ENCODE measurements around the gene SLC34A1. TPM values are rescaled to one million over a fixed set of nuclear protein-coding genes. Genes with fewer than 3 reads are reported as not detected.

Gene SLC34A1
- total RNA-seq, 1 donor from 2014 or later, result not detected

DNA sequence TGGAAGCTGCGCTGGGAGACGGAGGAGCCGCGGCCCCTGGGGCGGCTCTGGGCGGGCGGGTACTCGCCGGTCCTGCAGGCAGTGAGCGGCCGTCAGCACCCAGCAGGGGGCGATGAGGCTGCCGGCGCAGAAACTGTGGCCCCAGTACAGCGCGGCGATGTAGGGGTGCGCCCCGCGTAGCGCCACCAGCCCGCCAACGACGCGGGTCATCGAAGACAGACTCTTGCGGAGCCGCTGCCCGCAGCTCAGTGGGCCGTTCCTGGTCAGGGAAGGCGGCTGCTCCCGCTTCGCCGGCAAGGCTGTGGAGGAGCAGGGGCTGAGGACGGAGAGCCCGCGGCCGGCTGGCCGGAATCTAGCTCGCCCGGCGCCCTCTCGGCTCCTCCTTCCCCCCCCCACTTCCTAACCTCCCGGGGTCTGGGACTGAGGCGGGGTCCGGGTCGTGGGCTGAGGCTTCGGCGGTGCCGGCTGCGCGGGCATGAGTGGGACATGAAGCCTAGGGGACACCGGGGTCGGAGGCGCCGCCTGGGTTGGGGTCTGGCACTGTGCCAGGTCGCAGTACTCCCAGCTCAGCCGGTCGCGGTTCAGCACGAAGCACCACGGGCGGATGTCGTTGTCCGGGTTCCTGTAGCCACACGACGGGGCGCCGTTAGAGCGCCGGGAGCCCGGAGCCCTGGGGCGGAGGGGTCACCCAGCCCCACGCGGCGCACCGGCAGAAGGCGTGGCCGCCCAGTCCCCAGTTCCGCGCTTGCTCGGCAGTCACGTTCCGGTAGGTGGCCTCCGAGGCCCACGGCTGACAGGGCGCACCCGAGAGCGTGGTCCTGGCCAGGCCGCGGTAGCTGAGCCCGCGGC, 19.8 kb downstream of the SLC34A1 start:
- no peak overlapping the region for H3K27ac Mint-ChIP-seq (ENCODE audit: unreplicated experiment)
- peaks cover 4% of the 10 kb centered on the region for H3K27me3 Mint-ChIP-seq (ENCODE audit: low read depth)

GRCh38 chr5:177404641-177405179, 20.5 kb downstream of the SLC34A1 start:
- Mint-ChIP-seq H3K36me3 (ENCODE audit: low read depth) (no peaks in the 10 kb centered on the region), H3K27ac (ENCODE audit: unreplicated experiment) (no peak overlapping the region), H3K9me3 (ENCODE audit: low read depth) (no peaks in the 10 kb centered on the region), H3K4me3 (ENCODE audit: unreplicated experiment) (peak overlapping the region; percentile 66), H3K27me3 (ENCODE audit: low read depth) (peaks cover 4% of the 10 kb centered on the region), H3K4me1 (ENCODE audit: low read depth) (peaks cover 14% of the 10 kb centered on the region)
- DNase-seq (ENCODE audit: low spot score), result no peak
- TF ChIP-seq, protein P1, sequence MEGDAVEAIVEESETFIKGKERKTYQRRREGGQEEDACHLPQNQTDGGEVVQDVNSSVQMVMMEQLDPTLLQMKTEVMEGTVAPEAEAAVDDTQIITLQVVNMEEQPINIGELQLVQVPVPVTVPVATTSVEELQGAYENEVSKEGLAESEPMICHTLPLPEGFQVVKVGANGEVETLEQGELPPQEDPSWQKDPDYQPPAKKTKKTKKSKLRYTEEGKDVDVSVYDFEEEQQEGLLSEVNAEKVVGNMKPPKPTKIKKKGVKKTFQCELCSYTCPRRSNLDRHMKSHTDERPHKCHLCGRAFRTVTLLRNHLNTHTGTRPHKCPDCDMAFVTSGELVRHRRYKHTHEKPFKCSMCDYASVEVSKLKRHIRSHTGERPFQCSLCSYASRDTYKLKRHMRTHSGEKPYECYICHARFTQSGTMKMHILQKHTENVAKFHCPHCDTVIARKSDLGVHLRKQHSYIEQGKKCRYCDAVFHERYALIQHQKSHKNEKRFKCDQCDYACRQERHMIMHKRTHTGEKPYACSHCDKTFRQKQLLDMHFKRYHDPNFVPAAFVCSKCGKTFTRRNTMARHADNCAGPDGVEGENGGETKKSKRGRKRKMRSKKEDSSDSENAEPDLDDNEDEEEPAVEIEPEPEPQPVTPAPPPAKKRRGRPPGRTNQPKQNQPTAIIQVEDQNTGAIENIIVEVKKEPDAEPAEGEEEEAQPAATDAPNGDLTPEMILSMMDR (IDR thresholded peaks at IDR 0.05), result no peak

More for the DNA sequence above, 19.8 kb downstream of the SLC34A1 start:
- DNase-seq (ENCODE audit: low spot score), result no peak
- Mint-ChIP-seq H3K4me1 (ENCODE audit: low read depth) (peaks cover 14% of the 10 kb centered on the region), H3K4me3 (ENCODE audit: unreplicated experiment) (peak overlapping the region; percentile 66), H3K36me3 (ENCODE audit: low read depth) (no peaks in the 10 kb centered on the region), H3K9me3 (ENCODE audit: low read depth) (no peaks in the 10 kb centered on the region)
- TF ChIP-seq, protein P1 (IDR thresholded peaks at IDR 0.05), result peak; percentile 78

DNA sequence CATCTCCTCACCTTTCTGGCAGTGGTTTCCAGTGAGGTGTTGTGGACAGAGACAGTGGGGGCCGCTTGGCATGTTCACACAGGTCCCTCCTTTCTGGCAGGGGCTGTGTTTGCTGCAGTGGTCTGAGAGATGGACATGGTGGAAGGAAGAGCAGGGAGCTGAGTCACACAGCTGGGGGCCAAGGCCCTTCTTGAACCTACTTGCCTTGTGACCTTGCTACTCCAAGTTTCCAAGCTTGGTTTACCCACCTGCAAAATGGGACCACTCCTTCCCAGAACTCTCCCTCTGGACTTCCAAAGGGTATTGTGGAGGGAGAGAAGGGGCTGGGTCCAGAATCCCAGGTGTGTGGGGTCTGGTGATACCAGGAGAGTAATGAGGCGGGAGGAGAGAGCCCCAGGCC, 21.1 kb downstream of the SLC34A1 start:
- DNase-seq (ENCODE audit: low spot score), result no peak
- H3K27me3 Mint-ChIP-seq (ENCODE audit: low read depth), result peaks cover 4% of the 10 kb centered on the region
- no peaks in the 10 kb centered on the region for H3K36me3 Mint-ChIP-seq (ENCODE audit: low read depth)

DNA sequence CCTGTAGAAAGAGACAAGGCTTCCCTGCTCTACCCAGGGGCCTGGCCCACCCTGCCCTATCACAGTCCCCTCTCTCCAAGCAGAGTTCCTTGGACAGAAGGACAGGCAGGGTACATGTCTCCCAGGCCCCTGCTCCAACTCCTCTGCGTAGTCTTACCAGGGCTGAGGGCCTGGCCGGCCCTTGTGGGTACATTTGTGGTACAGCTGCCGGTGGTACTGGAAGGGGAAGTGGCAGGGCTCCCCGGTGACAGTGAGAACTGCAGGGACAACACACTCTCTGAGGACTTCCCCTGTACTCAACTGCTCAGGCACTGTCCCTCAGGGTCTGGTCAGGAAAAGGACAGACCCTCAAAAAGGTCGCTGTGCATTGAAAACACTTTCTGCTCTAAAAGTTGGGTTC, 21.6 kb downstream of the SLC34A1 start:
- Mint-ChIP-seq H3K27me3 (ENCODE audit: low read depth) (peaks cover 4% of the 10 kb centered on the region), H3K4me3 (ENCODE audit: unreplicated experiment) (no peak overlapping the region), H3K9me3 (ENCODE audit: low read depth) (no peaks in the 10 kb centered on the region), H3K4me1 (ENCODE audit: low read depth) (peaks cover 14% of the 10 kb centered on the region), H3K36me3 (ENCODE audit: low read depth) (no peaks in the 10 kb centered on the region), H3K27ac (ENCODE audit: unreplicated experiment) (no peak overlapping the region)
- no peak for DNase-seq (ENCODE audit: low spot score)
- TF ChIP-seq, protein P1 (IDR thresholded peaks at IDR 0.05), result no peak

More for the DNA sequence above, 21.1 kb downstream of the SLC34A1 start:
- TF ChIP-seq, protein P1 (IDR thresholded peaks at IDR 0.05), result no peak
- Mint-ChIP-seq H3K4me1 (ENCODE audit: low read depth) (peaks cover 14% of the 10 kb centered on the region), H3K9me3 (ENCODE audit: low read depth) (no peaks in the 10 kb centered on the region), H3K4me3 (ENCODE audit: unreplicated experiment) (no peak overlapping the region), H3K27ac (ENCODE audit: unreplicated experiment) (no peak overlapping the region)

DNA sequence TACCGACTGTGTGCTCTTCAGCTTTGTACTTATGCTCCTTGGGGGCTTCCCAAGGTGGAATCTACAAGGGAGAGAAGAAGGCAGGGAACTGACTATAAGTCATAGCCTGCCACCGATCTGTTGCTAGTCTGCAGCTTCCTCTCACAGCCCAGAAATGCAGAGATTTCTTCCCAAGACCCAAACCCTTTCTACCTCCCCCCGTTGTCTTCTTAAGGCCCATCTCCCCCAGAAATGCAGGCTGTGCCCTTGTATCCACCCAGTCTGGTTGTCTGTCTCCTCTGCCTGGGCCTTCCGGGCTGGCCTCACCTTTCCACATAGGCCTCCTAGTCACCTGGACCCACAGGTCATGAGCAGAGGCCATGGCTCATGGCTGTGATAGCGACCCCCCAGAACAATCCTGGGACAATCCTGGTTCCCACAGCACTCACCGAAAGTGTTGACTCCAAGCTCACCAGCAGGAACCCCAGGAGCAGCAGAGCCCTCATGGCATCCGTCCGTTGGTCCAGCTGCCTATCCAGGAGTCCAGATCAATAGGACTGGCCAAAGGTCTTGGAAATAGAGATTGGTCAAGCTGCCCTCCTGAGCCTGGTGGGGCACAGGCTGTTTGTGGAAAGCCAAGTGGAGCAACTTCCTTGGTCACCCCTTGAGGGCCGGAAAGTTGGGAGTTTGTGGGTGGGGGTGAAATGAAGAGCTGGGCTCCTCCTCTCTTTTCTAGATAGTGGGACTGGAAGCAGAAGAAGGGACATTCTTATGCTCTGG, 25.0 kb downstream of the SLC34A1 start, which contains the start of gene F12:
F12 (minus strand) TSS at position 522 of the 759 bp plus-strand sequence; CDS start at position 485, 37 bp downstream.
- Mint-ChIP-seq H3K9me3 (ENCODE audit: low read depth) (no peaks in the 10 kb centered on the region), H3K27me3 (ENCODE audit: low read depth) (no peaks in the 10 kb centered on the region), H3K4me3 (ENCODE audit: unreplicated experiment) (no peak within 1 kb of the TSS), H3K27ac (ENCODE audit: unreplicated experiment) (no peak within 1 kb of the TSS), H3K36me3 (ENCODE audit: low read depth) (no peaks in the 10 kb centered on the region), H3K4me1 (ENCODE audit: low read depth) (no peaks in the 10 kb centered on the region)
- TF ChIP-seq, protein P1 (IDR thresholded peaks at IDR 0.05), result no peak
- no peak for DNase-seq (ENCODE audit: low spot score)

Data from chondrocyte (in vitro differentiated cells).